ENCODE measurements around the gene CNIH4.
"Not testable (repeated sequence)": the region's sequence is repeated elsewhere in the genome, so short reads cannot be mapped to it uniquely, and the experiment has no call there.

DNA sequence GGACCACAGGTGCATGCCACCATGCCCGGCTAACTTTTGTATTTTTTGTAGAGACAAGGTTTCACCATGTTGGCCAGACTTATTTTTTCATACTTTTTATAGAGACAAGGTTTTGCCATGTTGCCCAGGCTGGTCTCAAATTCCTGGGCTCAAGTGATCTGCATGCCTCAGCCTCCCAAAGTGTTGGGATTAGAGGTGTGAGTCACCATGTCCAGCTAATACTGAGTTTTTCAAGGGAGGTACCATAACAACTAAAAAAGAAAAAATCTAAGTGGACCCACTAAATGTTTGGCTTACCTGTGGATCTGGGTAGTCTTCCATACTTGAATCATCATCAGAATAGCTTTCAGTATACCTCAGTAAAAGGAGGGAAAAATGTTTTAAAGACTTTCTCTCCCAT lies 45.2 kb upstream of the CNIH4 start:
- TF ChIP-seq, protein P1, sequence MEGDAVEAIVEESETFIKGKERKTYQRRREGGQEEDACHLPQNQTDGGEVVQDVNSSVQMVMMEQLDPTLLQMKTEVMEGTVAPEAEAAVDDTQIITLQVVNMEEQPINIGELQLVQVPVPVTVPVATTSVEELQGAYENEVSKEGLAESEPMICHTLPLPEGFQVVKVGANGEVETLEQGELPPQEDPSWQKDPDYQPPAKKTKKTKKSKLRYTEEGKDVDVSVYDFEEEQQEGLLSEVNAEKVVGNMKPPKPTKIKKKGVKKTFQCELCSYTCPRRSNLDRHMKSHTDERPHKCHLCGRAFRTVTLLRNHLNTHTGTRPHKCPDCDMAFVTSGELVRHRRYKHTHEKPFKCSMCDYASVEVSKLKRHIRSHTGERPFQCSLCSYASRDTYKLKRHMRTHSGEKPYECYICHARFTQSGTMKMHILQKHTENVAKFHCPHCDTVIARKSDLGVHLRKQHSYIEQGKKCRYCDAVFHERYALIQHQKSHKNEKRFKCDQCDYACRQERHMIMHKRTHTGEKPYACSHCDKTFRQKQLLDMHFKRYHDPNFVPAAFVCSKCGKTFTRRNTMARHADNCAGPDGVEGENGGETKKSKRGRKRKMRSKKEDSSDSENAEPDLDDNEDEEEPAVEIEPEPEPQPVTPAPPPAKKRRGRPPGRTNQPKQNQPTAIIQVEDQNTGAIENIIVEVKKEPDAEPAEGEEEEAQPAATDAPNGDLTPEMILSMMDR (IDR thresholded peaks at IDR 0.05): not testable (repeated sequence)
- TF ChIP-seq, protein P2, sequence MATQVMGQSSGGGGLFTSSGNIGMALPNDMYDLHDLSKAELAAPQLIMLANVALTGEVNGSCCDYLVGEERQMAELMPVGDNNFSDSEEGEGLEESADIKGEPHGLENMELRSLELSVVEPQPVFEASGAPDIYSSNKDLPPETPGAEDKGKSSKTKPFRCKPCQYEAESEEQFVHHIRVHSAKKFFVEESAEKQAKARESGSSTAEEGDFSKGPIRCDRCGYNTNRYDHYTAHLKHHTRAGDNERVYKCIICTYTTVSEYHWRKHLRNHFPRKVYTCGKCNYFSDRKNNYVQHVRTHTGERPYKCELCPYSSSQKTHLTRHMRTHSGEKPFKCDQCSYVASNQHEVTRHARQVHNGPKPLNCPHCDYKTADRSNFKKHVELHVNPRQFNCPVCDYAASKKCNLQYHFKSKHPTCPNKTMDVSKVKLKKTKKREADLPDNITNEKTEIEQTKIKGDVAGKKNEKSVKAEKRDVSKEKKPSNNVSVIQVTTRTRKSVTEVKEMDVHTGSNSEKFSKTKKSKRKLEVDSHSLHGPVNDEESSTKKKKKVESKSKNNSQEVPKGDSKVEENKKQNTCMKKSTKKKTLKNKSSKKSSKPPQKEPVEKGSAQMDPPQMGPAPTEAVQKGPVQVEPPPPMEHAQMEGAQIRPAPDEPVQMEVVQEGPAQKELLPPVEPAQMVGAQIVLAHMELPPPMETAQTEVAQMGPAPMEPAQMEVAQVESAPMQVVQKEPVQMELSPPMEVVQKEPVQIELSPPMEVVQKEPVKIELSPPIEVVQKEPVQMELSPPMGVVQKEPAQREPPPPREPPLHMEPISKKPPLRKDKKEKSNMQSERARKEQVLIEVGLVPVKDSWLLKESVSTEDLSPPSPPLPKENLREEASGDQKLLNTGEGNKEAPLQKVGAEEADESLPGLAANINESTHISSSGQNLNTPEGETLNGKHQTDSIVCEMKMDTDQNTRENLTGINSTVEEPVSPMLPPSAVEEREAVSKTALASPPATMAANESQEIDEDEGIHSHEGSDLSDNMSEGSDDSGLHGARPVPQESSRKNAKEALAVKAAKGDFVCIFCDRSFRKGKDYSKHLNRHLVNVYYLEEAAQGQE (IDR thresholded peaks at IDR 0.05; ENCODE audit: insufficient read depth in 1 of 2, low read depth in 2 of 2, low read length in 1 of 2): not testable (repeated sequence)
